ENCODE results near the gene TANC1. TPM values are rescaled to one million over a fixed set of nuclear protein-coding genes. Genes with fewer than 3 reads are reported as not detected.

TANC1 gene
- total RNA-seq, 1 donor from 2014 or later: 8.9 TPM

DNA sequence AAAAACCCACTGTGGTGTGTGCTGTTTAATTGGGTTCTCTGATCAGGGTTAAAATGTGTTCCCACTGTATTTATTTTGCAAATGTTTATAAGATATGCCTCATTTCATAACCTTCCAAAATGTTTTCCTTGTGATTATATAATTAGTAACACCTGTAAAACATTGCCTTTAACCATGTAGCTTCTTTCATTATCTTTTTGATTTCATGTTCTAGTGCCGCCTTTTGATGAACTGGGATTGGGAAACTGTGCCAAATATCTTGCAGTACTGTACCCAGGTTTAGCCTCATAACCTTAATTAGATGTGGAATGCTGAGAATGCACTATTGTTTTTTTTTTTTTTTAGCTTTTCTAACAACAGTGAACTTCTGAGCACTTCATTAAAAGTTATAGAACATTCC lies 96.9 kb downstream of the TANC1 start:
- no peak for DNase-seq

DNA sequence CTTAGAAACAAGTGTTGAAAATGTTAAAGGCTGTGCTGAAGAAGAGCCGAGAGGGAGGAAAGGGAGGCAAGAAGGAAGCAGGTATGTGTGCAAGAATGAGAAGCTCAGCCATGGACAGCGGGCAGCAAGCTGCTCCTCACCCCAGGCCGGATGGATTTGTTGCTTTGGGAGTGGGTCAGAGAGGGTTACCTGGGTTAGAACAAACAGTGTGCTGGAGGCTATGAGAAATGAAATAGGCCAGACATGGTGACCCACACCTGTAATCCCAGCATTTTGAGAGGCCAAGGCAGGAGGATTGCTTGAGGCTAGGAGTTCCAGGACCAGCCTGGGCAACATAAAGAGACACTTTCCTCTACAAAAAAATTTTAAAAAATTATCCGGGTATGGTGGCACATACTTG lies 97.5 kb downstream of the TANC1 start:
- no peak for DNase-seq

DNA sequence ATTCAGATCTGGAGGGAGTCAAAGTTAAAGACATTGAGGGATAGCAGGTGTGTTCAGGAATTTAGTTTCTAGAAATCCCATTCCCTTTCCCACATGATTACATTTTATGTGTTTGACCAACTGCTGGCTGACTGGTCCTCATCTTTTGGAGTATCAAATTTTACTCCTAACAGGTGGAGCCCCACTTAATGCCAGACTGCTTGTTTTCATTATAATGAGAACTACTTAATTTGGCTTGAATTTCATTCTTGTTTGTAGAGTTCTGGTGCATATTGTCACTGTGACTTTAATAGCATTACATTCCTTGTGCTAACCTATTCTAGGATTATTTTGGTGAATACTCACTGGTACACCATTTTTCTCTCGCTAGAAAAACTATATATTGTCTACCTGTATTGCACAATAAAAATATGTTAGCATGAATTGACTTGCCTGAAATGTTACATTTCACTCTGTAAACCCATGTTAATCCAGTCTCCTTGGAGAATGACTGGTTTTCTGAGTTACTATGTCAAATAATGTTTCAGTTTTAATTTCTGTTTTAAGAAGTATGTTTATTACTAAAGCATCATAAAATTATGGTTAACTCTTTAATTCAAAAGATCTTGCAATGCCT lies 98.2 kb downstream of the TANC1 start:
- no peak for DNase-seq

DNA sequence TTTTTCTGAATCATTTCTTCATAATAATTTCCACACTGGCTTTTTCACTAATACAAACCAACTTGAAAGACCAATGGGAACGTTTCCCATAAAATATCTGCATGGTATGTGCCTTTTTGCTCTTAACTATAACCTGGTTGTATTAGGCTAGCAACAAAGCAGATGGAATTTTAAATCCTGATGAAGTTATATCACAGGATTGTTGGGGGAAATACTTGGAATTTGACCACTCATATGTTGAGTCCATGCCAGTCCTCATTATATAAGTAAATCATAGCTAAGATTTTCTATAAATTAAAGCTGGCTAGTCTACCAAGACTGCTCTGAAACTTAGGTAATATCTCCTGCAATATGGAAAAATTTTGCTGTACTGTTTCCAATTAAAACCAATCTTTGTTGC lies 99.5 kb downstream of the TANC1 start:
- DNase-seq: no peak

DNA sequence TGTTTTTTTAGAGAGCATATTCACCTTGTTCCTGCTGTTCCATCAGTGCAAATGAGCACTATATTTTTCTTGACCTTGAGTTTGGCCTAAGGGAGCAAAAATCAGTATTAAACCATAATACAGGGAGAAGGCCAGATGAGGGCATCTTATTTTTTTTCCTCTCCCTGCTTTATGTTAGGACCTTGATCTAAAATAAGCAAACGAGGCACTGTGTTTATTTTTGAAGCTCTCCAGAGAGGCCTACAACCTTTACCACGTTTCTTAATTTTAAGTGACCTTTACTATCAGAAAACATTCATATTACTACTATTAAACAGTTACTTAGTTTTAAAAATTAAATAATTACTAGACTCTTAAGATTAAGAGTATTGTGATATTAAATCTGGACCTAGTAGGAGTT lies 100.8 kb downstream of the TANC1 start:
- DNase-seq: no peak

DNA sequence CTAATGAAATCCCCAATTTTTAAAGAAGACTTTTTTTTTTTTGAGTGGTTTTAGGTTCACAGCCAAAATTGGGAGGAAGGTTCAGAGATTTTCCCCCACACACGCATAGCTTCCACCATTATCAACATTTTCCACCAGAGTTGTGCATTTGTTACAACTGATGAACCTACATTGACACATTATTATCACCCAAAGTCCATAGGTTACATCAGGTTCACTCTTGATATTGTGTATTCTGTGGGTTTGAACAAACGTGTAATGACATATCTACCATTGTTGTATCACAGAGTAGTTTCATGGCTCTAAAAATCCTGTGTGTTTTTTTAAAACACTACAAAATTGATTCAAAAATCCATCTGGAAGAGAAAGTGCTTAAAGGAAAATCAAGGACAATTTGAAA lies 101.8 kb downstream of the TANC1 start:
- no peak for DNase-seq

DNA sequence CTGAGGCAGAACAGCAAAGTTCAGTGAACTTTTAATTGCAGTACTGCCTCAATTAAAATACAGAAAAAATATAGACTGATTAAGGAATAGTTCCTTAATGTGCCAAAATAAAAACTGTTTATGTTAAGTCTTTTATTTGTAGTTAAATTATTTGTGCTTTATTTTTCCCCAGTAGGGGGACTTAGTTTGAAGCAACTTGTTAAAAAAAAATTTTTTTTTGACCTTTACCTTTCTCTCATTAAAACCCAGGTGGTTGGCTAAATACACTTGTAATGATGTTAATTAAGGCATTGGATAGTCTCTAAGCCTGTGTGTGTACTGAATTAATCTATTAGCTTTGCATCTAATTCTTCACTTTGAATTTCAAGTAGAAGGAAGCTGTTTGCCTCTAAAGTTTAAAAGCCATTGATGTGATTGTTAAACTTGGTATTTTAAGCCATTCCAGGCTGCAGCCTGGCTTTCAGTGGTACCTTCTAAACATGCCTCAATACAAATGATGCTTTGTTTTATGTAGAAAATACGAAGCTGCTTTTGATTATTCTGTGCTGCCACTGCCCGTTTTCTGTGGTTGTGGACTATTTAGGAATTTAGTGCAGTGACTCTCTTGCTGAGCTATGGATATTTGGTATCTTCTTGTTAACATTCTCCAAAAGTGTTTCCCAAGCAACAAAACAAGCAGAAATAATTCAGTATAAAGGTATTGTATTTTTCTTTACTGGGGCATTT lies 102.9 kb downstream of the TANC1 start:
- DNase-seq: no peak

DNA sequence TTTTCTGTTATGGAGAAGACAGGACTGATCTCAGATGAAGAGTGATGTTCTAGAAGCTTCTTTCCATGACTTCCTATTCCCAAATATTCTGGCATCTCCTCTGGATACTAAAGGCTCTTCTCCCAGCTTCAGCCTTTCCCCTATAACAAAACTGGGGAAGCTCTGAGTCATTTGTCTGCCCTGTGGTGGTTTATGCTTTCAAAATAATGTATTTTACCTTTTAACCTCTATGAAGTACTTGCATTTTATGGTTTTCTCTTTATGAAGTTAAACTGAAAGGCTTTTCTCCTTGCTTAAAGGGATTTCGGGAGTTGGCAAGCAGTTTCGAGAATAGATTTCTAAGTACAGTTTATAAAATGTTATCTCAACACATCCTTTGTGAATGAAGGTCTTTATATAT lies 104.4 kb downstream of the TANC1 start:
- DNase-seq: no peak

DNA sequence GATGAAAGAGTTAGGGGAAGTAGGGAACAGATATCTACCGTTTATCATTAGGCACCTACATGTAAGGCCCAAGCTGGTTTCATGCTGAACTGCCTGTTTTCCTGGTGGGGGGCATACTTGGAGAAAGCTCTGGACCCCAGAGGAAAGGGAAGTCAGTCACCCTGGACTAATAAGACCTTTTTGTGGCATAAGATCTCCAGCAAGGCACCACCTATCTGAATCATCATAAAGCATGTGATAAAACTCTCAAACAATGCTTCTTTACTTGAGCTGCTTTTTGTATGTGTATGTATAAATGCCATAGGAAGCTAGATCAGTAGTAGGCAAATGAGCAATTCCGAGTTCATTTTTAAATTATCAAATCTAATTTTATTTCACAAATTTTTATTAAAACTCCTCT lies 104.8 kb downstream of the TANC1 start:
- DNase-seq: no peak

DNA sequence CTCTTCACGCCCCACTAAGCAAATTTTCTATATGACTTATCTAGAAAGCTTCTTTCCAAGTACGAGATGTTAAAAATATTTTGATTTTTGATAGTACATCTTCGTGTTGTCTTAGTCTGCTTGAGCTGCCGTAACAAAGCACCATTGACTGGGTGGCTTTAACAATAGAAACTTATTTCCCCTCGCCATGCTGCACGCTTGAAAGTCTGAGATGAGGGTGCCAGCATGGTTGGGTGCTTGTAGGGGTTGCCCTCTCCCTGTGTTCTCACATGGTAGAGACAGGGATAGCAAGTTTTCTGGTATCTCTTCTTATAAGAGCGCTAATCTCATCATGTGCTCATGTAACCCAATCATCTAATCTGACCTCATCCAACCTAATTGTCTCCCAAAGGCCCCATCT lies 106.2 kb downstream of the TANC1 start:
- no peak for DNase-seq

DNA sequence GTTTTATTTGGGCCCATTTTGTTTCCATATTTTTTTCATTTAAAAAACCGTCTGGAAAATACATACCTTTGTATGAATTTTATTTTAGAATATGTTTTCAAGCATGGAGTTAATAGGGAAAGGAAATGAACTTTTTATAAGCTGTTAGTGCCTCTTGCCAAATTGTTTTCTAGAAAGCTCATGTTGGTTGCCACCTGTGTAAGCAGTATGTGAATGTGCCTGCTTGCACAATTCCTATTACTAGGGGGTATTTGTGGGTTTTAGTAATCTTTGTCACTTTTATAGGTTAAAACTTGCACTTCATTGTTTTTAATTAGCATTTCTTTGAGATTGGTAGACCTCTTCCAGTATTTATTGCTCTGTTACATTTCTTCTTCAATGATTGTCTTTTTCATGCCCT lies 107.3 kb downstream of the TANC1 start:
- DNase-seq: no peak

DNA sequence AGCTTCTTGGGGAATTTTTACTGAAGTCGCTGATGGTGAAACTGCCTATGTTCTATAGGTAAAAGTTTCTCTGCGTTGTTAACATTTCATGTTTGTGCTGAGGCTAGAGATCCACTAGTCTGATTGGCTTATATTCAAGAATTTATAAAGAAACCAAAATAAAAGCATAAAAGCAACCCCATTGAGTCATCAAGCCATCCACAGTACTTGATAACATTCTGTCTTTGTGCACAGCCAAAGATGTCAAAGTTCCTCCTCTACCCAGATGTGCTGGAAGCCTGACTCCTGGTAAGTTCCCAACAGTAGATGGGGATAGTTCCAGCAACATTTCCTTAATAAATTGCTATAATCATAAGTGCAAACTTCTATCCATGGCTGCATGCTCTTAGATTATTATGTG lies 107.8 kb downstream of the TANC1 start:
- DNase-seq: no peak

DNA sequence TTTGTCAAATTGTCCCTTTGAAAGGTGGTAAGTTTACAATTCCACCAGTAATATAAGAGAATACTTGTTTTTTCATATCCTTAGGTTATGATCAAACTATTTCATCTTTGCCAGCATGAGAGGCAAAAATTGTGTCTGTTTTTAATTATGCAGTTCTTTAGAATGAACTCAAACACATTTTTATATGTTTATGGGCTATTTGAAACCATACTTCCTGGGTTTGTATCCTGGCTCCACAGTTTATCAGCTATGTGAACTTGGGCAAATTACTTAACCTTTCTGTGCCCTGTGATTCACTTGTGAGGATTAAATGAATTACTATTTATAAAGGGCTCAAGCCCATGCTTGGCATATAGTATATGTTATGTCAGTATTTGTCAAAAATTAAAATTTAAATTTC lies 109.4 kb downstream of the TANC1 start:
- no peak for DNase-seq

DNA sequence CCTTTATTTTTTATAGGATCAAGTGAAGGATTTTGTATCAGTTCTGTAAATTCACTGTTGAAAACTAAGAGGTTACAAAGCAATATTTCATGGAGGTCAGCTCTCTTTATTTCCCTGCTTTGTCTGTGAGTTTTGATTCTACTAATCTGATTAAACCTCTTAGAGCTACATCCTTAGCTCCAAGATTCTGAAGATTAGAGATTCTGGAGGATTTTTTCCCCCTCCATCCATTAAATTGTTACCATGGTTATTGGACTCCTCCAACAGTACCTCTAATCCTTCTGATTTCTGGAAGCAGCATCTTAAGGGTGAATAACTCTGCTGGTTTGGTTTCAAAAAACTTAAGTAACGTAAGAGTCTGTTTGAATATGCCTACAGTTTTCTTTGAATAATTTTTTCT lies 110.0 kb downstream of the TANC1 start:
- DNase-seq: no peak

DNA sequence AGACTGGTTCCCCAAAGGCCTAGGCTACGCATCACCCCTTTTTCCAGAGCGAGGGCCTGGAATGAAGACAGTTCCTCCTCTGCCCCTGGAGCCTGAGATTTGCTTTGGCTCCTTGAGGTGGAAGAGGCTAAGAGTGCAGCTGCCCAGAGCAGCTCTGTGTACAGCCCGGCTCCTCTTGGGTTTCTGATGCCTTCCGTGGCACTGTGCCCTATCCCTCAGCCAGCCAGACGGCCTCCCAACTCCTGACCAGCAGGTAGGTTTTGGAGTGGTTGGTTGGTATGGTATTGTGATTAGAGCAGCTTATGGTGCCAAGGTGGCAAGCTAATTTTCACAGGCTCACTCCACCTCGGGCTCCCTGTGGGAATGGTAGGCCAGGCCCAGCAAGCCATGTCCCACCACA lies 112.2 kb downstream of the TANC1 start:
- DNase-seq: no peak

DNA sequence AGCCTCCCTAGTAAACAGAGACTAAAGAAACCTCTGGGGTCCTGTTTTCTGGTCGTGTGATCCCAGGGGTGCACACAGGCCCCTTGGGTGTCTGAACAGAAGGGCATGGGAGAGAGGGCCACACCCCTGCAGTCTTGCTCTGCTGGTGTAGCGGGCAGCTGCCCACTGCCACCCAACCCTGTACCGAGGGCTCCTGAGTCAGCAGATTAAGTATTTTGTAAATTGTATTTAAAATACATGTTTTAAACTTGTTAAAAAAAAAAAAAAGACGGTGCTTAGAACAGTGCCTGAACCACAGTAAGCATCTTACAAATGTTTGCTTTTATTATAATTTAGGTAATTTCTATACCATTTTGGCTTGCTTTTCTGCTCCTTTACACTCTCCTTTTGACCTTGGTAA lies 113.7 kb downstream of the TANC1 start:
- DNase-seq: no peak

DNA sequence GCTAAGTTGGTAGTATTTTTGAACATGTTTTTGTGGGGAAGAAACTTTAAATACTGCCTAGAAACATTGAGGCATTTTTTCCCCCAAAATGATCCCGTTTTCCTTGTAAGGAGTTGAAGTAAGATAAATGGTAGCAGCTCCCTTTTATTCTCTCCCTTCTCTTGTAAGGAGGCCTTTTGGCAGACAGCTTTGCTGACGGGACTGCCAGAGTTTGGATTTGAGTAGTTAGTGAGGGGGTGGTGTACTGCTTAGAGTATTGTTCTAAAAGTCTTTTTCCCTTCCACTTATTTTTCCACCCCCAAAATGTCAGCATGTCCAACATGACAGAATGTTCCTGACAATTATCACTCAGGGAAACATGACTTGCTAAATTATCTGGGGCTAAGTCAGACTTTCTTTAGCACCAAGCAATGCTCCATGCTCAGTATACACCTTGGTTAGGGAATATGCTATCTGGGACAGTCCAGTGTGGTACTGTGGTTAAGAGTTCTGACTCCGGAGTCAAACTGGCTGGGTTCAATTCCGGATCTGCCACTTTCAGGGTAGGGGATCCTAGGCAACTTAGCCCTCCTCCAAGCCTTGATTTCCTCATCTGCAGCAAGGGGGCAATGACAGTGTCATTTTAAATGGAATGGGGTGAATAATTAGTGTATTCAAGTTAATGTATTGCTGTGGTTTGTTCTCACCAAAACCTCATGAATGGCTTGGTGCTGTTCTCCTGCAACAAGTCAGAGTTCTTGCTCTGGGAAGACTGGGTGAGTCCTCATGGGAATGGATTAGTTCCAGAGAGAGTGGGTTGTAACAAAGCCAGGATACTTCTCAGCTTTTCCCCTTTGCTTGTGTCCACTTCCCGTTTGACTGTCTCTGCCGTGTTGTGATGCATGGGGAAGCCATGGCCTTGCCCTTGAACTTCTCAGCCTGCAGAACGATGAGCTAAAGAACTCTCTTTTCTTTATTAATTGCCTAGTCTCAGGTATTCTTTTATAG lies 116.2 kb downstream of the TANC1 start:
- DNase-seq: no peak

DNA sequence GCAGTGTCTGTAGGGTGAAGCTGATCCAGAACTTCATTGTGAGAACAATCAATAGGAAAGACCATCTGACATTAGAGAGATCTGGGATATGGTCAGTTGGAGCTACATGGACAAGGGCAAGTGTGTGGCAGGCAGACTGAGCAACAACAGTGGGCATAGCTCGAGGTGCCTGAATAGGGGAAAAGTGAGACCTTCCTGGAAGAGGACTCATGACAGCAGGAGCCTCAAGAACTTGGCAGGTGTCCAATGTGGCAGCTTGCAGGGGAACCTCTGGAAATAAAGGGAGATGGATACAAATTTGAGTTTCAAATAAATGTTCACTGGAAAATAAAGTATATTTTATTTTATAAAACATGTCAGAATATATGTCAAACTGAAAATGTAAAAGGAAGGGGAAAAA lies 117.9 kb downstream of the TANC1 start:
- no peak for DNase-seq

DNA sequence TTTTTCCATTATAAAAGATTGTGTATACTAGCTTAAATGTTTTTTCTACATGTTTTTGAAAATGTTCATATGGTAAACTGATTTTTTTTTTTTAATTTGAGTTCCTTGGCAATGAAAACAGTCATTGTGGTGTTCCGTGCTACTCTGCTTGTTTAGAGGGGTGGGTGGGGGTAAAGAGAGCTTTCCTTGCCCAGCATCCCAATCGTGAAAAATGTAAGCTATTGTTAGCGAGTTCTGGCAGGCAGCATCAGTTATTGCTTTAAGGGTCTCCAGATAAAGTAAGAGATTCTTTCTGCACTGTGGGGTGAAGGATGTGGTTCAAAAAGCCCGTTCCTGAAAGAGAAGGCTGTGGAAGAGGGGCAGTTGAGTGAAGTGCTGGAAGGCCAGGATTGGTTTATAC lies 118.4 kb downstream of the TANC1 start:
- no peak for DNase-seq

DNA sequence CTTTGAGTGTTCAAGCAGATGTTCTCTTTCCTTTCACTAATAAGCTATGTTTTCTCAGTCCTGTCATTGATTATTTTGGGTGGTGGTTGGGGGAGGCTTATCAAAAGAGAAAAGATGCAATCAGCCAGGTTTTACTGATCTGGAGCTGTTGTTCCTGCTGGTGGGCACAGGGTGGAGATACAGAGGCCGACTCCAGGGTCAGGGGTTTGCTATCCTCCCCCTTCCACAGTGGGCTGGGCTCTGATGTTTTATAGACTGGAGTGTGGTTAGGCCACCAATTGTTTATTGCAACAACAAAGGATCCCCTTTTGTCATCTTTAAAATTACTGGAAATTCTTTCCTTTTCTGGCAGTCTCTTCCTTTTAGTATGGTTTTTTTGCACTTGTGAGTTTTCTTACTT lies 120.5 kb downstream of the TANC1 start:
- no peak for DNase-seq

DNA sequence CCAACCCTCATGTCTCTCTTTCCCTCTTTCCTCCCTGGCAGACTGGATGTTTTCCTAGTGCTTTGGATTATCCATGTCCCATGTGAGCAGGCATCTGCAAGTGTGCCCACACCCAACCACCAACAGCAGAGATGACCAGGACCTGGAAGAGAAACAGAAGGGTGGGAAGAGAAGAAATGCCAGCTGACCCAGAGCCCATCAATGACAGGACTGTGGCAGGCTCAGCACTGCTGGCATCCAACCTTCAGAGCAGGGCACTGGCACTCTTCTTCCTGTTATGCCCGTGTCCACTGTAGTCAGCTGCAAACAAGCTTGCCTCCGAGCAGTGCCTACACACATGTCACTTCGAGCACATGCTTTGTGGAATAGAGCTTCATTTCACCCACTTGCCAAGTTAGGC lies 121.1 kb downstream of the TANC1 start:
- no peak for DNase-seq

DNA sequence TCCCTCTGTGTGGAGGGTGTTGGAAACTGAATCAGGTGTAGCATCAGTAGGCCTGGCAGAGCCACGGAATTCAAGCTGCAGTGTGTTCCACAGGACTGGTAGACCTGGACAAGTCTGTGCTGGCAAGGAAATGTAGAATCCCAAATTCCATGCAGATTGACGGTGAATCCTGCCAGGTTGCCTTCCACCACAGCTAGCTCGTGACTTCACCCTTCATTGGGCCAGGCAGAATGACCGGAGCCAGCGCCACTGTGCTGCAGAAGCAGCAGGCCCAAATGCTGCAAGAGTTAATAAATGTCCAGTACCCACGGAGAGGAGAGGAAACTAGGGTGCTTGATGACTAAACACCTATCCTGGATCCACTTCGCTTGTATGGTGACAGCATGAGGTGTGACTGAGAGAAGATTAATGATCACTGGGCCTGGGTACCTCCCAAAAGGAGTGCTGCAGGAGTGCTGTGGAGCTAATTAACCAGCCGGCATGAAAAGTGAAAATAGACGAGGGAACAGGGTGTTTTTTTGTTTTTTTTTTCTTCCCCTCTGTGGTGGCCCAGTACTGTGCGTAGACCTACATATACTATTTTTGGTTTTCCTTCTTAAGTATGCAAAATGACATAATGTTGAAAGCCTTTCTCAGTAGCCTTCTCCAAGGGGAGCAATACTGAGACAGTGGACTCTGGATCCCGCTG lies 122.2 kb downstream of the TANC1 start:
- DNase-seq: no peak

DNA sequence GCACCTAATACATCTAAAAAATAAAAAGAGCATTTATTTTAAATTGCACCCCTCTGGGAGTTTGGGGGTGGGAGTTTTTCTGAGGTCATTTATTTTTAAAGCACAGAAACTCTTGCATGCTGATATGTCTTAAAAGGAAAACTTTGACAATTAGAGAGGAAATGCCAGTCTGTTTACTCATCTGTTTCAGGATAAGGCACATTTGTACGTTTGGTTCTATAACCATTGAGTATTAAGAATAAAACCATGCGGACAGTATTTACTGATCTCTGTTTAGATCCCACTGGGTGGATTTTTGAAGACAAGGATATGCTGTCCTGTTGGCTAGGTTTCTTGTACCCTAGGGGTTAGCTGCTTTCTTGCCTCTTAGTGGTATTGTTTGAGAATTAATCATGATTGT lies 122.9 kb downstream of the TANC1 start:
- DNase-seq: no peak

All from occipital lobe (tissue), 2 donors.